Activated T-cell treated with anti-CD3 and anti-CD28 coated beads for 24 hours (primary cell): ENCODE results near the gene TNS3.

Source experiments
- DNase-seq: peaks from one replicate; pipeline ENCODE4 v3.0.0-alpha.2; 2020; ENCODE audit warnings: low read depth

The TNS3 gene

GRCh38 chr7:47328392-47329319 is 253.3 kb downstream of the TNS3 start:
- DNase-seq: no peak

- DNase-seq: no peak
These were observed 254.1 kb downstream of the TNS3 start for GRCh38 chr7:47327698-47328391.

- no peak for DNase-seq
These were observed 254.6 kb downstream of the TNS3 start for GRCh38 chr7:47327346-47327697.

GRCh38 chr7:47326808-47327207 is 255.1 kb downstream of the TNS3 start:
- no peak for DNase-seq

- no peak for DNase-seq
These were observed 255.7 kb downstream of the TNS3 start for GRCh38 chr7:47326220-47326619.

GRCh38 chr7:47325337-47325736 is 256.6 kb downstream of the TNS3 start:
- DNase-seq: no peak

- no peak for DNase-seq
These were observed 258.0 kb downstream of the TNS3 start for GRCh38 chr7:47323904-47324303.

- no peak for DNase-seq
These were observed 259.2 kb downstream of the TNS3 start for GRCh38 chr7:47322731-47323130.

- no peak for DNase-seq
These were observed 261.6 kb downstream of the TNS3 start for GRCh38 chr7:47320296-47320695.

- no peak for DNase-seq
These were observed 263.3 kb downstream of the TNS3 start for GRCh38 chr7:47318395-47319182.

- no peak for DNase-seq
These were observed 264.4 kb downstream of the TNS3 start for GRCh38 chr7:47317487-47317886.

GRCh38 chr7:47314728-47315607 is 266.9 kb downstream of the TNS3 start:
- no peak for DNase-seq

- DNase-seq: no peak
These were observed 267.7 kb downstream of the TNS3 start for GRCh38 chr7:47314248-47314647.

- DNase-seq: no peak
These were observed 268.3 kb downstream of the TNS3 start for GRCh38 chr7:47313564-47313963.

GRCh38 chr7:47311891-47312290 is 270.0 kb downstream of the TNS3 start:
- DNase-seq: no peak

GRCh38 chr7:47310020-47310419 is 271.9 kb downstream of the TNS3 start:
- no peak for DNase-seq

GRCh38 chr7:47308808-47309207 is 273.1 kb downstream of the TNS3 start:
- DNase-seq: no peak

GRCh38 chr7:47307311-47307710 is 274.6 kb downstream of the TNS3 start:
- DNase-seq: no peak

GRCh38 chr7:47304727-47305719 is 276.9 kb downstream of the TNS3 start:
- no peak for DNase-seq

GRCh38 chr7:47303695-47304453 is 278.0 kb downstream of the TNS3 start:
- no peak for DNase-seq
